ENCODE results near the gene KIR3DL2.
"Not testable (repeated sequence)": the region's sequence is repeated elsewhere in the genome, so short reads cannot be mapped to it uniquely, and the experiment has no call there.

Gene KIR3DL2

DNA sequence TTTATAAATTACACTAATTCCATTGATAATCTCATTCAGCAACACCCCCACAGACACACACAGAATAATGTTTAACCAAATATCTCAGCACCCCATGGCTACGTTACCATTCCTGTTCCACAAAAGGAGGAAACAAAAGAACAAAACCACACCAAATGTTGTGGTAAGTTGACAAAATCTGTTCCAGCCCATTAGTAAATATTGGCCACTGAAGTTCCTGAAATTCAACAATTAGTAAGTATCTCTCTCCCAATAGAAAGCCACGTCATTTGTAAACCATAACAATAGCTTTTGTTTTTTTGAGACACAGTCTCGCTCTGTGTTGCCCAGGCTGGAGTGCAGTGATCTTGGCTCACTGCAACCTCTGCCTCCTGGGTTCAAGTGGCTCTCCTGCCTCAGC, 21.5 kb downstream of the KIR3DL2 start:
- no peak for DNase-seq (ENCODE audit: low spot score)

DNA sequence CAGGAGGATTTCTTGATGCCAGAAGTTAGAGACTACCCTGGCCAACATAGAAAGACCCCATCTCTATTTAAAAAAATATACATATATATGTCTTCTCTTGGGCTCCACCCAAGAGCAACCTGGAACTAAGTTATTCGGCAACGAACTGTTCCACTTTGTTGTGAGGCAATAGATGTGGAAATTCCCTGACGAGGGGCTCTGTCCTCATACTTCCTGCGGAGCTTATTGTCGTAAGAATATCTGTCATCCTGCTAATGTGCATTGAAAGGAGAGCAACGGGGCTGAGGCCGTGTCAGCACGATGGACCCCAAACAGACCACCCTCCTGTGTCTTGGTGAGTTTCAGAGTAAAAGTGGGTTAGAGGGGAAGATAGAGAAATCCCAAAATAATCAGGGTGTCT, 23.7 kb downstream of the KIR3DL2 start, which contains the start of gene FCAR:
Gene FCAR (plus strand): TSS at position 246 of the 400 bp plus-strand sequence. CDS start 55 bp downstream, at position 301.
- no peak for DNase-seq (ENCODE audit: low spot score)

DNA sequence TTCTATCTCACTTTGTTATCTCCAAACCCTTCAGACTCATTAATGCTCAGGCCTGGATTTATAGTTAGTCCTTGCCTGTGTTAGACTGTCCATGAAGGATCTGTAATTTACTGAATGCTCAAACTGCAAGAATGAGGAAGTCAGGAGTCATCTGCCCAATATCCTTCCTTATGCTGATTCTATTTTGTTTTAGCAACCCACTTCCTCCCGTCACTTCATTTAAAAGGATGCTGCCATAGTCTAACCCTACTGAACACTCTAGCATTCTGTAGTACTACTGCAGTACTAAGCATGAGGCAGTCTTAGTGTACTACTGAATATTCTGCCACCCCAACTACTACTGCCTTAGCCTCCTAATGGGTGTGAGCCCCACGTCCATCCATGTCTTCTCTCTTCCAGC, 25.3 kb downstream of the KIR3DL2 start:
- no peak for DNase-seq (ENCODE audit: low spot score)

DNA sequence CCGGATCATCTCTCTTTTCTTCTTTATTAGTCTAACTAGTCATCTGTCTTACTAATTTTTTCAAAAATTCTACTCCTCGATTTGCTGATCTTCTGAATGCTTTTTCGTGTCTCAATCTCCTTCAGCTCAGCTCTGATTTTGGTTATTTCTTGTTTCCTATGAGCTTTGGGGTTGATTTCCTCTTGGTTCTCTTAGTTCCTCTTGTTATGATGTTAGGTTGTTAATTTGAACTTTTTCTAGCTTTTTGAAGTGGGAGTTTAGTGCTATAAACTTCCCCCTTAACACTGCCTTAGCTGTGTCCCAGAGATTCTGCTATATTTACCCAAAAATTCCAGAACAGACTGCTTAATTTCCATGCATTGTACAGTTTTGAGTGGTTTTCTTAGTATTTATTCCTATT, 27.2 kb downstream of the KIR3DL2 start:
- no peak for DNase-seq (ENCODE audit: low spot score)

DNA sequence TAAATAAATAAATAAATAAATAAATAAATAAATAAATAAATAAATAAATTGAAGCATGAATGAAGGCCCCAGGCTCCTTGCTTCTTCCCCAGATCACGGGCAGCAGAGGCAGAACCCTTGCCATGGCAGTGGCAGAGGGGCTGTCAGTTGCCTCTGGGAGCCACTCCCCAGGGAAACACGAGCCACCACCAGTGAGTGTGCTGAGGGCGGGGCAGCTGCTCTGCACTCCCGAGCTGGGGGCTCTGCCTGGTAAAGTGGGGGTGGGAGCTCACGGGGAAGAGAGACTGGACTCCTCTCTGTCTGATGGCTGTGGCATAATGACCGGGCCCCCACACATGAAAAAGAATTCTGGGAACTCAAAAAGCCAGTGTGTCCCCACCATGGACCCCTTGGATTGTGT, 31.6 kb downstream of the KIR3DL2 start:
- no peak for DNase-seq (ENCODE audit: low spot score)

DNA sequence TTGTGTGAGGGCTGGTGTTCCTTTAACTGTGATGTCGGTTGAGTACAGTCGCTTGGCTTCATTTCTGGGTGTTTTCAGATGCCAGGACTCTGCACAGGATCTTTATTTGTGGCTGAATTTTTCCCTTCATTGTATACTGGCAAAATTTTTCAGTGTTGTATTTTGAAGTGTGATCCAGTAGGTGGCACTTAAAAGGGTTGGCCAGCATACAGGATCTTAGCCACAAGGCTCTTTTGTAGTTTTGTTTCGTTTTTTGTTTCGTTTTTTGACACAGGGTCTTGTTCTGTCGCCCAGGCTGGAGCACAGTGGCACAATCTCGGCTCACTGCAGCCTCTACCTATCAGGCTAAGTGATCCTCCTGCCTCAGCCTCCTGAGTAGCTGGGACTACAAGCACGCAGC, 32.5 kb downstream of the KIR3DL2 start:
- DNase-seq (ENCODE audit: low spot score), result no peak

DNA sequence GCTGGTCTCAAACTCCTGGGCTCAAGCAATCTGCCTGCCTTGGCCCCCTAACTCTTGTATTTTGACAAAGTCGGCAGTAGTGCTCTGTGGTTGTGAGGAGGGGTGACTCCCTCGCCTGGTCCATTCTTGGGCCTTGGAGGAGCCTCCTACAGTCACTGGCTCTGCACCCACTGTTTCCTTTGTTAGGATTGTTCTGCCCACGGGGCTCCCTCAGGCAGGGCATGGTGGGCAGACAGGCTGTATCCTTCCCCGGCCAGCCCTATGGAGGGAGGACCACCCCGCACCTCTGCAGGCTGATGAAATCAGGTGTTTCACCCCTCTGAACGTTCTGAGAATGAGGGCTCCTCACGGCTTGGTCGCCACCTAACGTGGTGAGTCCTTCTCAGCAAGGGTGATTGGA, 33.0 kb downstream of the KIR3DL2 start:
- no peak for DNase-seq (ENCODE audit: low spot score)

DNA sequence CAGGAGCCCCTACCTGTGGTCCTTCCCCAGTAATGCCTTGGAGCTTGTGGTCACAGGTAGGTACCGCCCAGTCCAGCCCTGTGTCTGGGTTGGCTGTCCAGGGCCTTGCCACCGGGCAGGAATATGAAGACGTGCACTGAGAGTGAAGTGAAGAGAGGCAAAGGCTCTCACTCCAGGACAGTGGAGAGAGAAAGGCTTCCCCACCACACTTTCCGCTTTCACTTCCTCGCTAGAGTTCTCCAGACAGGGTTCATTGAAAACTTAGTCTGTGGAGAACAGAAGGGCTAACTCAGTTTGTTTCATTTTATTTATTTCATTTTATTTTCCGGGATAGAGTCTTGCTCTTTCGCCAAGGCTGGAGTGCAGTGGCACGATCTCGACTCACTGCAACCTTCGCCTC, 38.0 kb downstream of the KIR3DL2 start:
- no peak for DNase-seq (ENCODE audit: low spot score)

DNA sequence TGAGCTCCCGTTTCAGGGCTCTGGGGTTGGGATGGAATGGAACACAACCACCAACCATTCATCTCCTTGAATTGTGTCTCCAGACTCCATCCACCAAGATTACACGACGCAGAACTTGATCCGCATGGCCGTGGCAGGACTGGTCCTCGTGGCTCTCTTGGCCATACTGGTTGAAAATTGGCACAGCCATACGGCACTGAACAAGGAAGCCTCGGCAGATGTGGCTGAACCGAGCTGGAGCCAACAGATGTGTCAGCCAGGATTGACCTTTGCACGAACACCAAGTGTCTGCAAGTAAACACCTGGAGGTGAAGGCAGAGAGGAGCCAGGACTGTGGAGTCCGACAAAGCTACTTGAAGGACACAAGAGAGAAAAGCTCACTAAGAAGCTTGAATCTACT, 39.3 kb downstream of the KIR3DL2 start:
- no peak for DNase-seq (ENCODE audit: low spot score)

DNA sequence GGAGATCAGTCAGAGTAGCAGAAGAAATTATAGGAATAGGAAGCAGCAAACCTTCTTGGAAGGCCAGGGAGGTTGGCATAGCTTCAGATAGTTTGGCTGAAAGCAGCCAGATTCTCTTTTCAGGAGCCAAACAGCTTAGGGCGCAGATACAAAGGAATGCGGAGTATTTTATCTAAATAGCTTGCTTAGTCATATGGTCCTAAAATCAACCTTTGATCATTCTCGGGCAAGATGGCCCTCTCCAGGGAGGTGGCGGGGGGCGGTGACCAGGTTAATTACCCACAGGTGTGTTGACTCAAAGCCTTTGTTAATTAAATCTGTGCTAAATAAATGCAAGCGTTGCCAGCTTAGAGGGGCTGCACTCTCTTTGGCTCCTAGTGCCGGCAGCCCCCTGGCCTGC, 43.2 kb downstream of the KIR3DL2 start:
- DNase-seq (ENCODE audit: low spot score), result no peak

DNA sequence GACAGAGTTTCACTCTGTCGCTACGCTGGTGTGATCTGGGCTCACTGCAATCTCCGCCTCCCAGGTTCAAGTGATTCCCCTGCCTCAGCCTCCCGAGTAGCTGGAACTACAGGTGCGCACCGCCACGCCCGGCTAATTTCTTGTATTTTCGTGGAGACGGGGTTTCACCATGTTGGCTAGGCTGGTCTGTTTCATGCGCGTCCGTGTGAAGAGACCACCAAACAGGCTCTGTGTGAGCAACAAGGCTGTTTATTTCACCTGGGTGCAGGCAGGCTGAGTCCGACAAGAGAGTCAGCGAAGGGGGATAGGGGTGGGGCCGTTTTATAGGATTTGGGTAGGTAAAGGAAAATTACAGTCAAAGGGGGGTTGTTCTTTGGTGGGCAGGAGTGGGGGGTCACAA, 43.9 kb downstream of the KIR3DL2 start:
- DNase-seq (ENCODE audit: low spot score), result not testable (repeated sequence)

DNA sequence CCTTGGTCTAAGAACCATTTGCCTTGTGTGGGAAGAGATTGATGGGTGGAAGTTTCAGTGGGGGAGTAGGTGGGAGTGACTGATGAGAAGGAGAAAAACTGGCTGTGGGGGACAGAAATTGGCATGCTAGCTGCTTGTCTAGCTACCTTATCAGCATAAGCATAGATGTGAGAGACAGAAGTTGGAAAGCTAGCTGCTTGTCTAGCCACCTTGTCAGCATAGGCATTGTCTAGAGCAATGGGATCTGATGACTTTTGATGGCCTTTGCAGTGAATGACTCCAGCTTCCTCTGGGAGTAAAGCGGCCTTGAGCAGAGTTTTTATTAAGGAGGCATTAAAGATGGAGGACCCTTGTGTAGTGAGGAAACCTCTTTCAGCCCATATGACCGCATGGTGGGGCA, 45.8 kb downstream of the KIR3DL2 start:
- no peak for DNase-seq (ENCODE audit: low spot score)

DNA sequence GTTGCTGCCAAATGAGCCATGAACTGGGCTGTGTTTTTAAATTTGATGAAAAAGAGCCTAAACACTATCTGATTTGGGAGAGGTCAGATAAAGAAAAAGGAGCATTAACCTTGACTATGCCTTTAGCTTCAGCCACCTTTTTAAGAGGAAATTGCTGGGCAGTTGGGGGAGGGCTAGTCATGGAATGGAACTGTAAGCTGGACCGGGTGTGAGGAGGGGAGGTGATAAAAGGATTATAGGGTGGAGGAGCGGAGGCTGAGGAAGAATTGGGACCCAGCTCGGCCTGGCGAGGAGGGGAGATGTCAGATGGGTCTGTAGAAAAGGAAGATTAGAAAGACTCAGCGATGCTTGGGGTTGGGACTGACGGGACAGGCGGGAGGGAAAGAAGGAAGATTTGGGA, 48.4 kb downstream of the KIR3DL2 start:
- not testable (repeated sequence) for DNase-seq (ENCODE audit: low spot score)

DNA sequence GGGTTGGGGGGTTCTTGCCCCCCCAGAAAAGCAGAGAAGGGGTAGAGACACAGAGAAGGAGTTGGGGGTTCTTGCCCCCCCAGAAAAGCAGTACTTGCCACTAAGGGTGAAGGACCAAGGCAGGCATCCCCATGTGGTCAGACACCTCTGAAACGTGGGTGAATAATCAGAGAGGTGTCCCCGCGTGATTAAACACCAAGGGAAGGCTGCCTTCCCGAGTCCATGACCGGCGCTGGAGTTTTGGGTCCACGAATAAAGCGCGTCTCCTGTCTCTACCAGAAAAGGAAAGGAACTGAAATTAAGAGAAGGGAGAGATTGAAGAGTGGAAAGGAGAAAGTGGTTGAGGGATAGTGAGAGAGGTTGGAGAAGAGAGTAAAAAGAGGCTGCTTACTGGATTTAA, 49.4 kb downstream of the KIR3DL2 start:
- DNase-seq (ENCODE audit: low spot score), result not testable (repeated sequence)

DNA sequence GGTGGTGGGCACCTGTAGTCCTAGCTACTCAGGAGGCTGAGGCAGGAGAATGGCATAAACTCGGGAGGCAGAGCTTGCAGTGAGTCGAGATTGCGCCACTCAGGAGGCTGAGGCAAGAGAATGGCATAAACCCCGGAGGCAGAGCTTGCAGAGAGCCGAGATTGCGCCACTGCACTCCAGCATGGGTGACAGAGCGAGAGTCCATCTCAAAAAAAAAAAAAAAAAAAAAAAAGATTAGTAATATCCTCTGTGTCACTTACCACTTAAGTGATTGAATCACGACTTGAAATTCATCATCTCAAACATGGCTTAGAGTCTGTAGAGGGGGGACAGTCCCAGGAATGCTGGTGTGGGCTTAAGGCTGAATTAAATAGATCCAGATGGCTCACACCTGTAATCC, 50.9 kb downstream of the KIR3DL2 start:
- not testable (repeated sequence) for DNase-seq (ENCODE audit: low spot score)

DNA sequence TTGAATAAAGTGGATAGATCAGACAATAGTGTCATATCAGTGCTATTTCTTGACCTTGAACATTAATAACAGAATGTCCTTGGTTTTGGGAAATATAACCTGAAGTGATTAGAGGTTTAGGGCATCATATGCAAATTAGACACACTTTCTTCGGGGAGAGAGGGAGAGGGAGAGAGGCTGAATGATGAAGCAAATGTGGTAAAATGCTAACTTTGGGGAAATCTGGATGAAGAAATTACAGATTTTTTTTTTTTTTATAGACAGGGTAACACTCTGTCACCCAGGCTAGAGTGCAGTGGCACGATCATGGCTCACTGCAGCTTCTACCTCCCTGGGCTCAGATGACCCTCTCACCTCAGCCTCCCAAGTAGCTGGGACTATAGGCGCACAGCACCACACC, 51.8 kb downstream of the KIR3DL2 start:
- no peak for DNase-seq (ENCODE audit: low spot score)

DNA sequence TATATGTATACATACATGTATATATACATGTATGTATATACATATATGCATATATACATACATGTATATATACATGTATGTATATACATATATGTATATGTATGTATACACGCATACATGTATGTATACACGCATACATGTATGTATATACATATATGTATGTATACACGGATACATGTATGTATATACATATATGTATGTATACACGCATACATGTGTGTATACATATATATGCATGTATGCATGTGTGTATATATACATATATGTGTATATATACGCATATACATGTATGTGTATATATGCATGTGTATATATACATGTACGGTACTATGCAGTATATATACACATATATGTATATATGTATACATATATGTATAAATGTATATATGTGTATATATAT, 53.1 kb downstream of the KIR3DL2 start:
- DNase-seq (ENCODE audit: low spot score), result no peak

DNA sequence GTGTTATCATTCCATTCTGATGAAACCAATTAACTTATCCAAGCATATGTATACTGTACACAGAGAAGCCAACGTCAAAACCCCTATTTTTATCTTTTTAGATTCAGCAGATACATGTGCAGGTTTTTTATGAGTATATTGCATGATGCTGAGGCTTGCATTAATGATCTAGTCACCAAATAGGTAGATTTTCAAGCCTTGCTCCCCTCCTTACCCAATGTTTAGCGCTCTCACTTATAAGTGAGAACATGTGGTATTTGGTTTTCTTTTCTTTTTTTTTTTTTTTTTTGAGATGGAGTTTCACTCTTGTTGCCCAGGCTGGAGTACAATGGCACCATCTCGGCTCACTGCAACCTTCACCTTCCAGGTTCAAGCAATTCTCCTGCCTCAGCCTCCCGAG, 54.0 kb downstream of the KIR3DL2 start:
- DNase-seq (ENCODE audit: low spot score), result not testable (repeated sequence)

DNA sequence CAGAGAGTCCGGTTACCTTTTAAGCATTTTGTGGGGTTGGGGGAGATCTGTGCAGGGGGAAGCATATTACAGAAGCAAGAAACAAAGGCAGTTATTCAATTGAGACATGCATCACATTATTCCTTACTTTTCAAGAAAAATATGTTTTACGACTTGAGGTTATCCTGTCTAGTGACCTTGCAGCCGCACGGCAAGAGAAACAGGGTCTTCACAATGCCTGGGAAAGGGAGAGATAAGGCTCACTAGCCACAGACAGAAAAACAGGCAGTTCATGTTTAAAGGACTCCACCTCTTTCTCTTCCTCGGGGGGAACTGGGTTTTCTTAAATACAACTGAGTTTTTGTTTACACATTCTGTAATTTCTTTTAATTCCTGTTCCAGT, 55.2 kb downstream of the KIR3DL2 start:
- DNase-seq (ENCODE audit: low spot score), result no peak

DNA sequence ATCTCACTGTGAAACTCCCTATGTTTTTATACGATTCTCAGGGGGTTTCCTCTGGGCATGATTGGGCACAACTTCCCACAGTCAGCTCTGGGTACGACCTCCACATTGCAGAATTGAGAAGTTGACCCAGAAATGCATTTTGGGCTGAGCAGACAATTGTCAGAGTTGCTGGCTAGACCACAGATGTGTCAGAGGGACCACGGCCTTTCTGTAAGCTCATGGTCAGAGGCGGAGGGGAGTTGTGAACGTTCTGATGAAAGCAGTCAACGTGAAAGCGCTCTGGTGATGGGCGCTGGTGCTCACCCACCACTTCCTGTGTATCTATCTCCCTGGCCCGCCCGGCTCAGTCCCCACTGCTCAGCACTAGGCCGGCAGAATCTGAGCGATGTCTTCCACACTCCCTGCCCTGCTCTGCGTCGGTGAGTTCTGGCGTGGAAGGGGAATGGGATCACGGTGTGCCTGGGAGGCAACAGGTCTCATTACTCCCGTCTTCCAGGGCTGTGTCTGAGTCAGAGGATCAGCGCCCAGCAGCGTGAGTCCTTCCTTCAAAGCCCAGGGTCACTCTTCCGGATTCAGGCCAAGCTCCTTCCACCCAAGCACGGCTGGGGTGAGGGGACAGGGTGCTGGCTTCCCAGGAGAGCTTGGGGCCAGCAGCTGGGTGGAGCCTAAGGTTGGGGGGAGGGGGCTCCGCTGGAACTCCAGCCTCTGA, 55.7 kb downstream of the KIR3DL2 start, which contains the start of gene NCR1:
Gene NCR1 (plus strand): TSS at position 346 of the 709 bp plus-strand sequence. CDS start 40 bp downstream, at position 386.
- DNase-seq (ENCODE audit: low spot score), result no peak

DNA sequence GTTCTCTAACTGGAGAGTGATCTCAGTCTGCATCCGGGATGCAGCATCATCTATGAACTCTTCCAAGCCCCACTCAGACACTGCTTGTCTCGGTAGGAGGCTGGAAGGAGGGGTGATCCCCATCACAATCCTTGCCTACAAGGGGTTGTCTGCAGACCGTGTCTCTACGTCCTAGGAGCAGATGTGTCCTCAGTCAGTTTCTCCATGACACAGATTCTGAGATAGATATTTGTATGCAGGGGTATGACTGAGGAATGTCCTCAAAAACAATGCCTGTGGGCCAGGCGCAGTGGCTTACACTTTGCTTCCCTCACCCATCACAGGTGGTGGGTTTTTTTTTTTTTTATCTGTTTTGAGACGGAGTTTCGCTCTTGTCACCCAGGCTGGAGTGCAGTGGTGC, 56.6 kb downstream of the KIR3DL2 start:
- no peak for DNase-seq (ENCODE audit: low spot score)

DNA sequence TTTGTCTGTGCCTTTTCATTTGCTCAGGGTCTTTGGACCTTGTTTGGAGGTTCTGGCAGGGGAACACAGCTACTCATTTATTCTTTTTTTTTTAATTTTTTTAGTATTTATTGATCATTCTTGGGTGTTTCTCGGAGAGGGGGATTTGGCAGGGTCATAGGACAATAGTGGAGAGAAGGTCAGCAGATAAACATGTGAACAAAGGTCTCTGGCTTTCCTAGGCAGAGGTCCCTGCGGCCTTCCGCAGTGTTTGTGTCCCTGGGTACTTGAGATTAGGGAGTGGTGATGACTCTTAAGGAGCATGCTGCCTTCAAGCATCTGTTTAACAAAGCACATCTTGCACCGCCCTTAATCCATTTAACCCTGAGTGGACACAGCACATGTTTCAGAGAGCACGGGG, 57.7 kb downstream of the KIR3DL2 start:
- not testable (repeated sequence) for DNase-seq (ENCODE audit: low spot score)
